SK-MEL-5 (cell line): ENCODE measurements around the gene SPINK5. TPM values are rescaled to one million over a fixed set of nuclear protein-coding genes. Genes with fewer than 3 reads are reported as not detected.

ENCODE experiments used
- DNase-seq: peaks from one replicate; pipeline ENCODE4 v3.0.0-alpha.2; 2016; ENCODE audit warnings: low read depth, low spot score
- in situ Hi-C: cut with HindIII; loops from 2 replicates; pipeline ENCODE4 v1.10.0; 2016; ENCODE audit warnings: low sequenced_read_pairs, high pct_unique_total_duplicates, low pct_unique_long_range_greater_than_20kb
- total RNA-seq: library from RNA; depleted of rRNA; stranded (reverse); fragments of >200 nt; shearing (Covaris generic); gene quantifications from 2 replicates; pipeline ENCODE4 v1.2.3, GENCODE V29; 2014

Gene SPINK5
- total RNA-seq, 1 experiment from 2014 or later = 0.13 TPM

DNA sequence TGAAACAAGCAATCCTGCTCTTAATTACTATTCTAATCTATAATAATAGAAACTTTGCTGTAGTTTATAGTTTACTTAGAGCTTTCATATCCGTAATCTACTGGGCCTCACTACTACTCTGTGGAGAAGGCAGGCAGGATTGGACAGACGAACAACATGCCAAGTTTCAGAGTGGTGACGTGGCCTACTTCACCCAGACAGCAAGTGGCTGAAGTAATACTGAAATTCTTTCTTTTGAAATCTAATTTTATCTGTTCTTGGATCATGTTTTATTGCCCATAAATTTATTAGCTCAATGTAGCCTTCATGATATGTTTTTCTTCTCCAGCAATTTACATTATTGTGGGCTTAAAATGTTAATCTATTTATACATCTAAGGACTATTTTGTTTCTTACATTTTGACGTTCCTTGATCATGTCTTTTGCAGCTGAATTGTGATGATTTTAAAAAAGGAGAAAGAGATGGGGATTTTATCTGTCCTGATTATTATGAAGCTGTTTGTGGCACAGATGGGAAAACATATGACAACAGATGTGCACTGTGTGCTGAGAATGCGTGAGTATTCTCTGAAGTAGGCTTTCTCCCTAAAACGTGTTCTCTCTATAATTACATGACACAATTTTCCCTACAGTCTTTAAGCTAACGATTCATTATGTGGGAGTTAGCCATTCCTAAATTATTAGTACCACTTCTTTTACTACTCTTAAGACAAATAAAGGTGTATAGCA is 22.4 kb downstream of the SPINK5 start:
- in situ Hi-C loops = no loop called here
- DNase-seq = no peak

DNA sequence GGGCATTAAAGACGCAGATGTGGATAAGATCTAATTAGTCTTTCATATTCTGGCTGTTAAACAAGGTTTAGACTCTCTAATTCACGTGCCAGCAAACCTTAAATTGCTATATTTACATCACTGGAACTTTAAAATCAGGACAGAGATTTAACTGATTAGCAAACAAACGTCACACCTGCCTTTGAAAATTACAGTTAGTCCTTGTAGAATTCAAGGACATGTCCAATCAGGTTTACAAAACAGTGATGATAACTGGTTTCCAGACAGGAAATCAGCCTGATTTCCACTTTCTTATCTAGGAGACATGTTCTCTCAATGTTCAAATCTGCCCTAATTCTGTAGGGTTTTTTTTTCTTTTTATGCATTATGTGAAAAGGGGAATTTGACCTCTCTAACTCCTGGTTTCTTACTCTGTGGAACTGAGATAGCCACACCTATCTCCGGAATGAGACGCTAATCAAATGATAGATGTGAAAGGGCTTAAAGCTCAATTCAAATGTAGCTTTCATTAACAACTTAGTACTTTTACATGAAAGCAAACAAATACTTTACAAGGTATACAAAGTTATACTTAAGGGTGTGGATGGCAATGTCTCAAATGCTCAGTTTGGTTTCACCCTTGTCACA is 26.5 kb downstream of the SPINK5 start:
- in situ Hi-C loops = no loop called here
- DNase-seq = no peak

DNA sequence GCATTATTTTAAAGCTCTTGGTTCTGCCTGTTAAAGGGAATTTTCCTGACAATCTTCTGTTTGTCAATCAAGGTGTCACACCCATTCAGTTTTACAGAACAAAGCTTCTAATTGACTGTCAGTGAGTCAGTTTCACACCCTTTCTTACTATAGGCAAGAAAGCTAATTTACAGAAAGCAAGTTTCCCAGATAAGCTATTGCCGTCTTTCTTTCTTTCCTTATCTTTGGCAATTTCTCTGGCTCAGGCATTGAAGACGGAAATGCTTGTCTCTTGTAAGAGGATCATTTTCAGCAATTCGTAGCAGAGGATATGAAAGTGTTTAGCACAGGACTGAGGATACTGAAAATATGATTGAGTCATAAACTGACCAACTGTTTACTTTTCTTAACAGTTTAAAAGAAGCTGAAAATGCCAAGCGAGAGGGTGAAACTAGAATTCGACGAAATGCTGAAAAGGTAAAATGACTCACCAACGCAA is 27.0 kb downstream of the SPINK5 start:
- DNase-seq = no peak
- in situ Hi-C loops = no loop called here

DNA sequence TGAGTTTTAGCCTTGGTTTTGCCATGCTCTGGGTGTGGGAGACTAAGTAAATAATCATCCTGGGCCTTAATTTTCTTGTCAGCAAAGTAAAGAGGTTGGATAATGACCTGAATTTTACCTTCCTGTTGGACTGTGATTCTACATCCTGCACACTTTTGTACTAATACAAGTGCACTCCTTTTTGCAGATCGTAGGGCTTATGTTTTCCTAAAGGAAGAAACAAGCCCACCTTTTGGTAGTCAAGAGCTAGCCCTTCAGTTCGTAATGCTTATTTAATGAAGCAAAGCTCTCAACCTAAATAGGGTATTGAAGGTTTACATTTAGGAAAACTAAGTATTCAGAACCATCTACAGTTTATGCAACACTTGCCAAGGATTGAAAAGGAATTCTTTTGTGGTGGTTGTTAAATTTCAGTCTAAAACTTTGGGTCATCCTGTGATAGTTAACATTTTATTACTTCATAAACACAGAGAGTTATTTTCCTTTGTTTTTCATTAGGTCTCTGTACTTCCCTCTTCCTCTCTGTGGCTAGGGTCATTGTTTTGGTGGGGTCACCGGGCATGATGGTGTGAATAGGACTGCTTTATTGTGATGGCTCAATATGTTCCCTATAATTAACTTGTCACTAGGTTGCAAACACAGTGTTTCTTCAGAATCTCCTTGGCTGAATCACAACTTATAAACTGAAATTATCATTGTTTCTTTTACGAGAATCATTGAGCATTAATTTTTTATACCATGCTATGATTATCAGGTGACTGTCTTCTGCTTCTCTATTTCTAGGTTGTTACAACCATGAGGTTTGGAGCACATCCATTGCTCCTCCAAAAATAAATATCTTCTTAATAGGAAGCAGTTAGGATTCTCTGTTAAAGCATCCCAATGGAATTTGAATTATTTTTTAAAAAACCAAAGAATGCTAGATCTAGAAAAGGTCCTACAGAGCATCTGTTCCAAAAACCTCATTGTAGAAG is 28.5 kb downstream of the SPINK5 start:
- DNase-seq = peak; percentile 68
- in situ Hi-C loops = no loop called here

DNA sequence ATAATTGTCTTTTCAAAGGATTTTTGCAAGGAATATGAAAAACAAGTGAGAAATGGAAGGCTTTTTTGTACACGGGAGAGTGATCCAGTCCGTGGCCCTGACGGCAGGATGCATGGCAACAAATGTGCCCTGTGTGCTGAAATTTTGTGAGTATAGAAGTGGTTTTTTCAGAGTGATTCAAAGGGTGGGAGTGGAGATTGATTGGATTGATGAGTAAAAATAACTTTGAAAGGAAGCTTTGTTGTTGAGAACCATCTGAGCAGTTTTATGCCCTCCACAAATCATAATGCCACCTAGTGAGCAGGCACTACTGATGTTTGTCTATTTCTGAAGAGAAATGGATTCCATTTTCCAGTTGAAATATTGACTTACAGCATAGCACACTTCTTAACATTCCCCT is 30.6 kb downstream of the SPINK5 start:
- in situ Hi-C loops = no loop called here
- DNase-seq = peak; percentile 66

DNA sequence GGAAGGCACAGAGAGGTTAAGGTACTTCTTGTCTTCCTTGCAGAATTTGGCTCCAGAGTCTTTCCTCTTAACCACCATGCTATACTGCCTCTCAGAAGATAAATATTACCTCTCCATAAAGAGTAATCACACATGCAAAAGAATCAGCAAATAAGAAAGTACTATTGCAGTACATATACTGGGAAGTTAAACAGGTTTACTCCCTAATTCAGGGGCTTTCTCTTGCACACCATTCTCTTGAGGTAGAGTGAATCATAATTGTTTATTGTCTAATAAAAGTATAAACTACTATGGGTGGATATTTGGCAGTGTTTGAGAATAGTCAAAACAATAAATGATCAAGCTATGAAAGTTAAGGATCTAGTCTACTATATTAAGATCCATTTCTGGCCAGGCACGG is 40.4 kb downstream of the SPINK5 start:
- no peak for DNase-seq
- in situ Hi-C loops = no loop called here

DNA sequence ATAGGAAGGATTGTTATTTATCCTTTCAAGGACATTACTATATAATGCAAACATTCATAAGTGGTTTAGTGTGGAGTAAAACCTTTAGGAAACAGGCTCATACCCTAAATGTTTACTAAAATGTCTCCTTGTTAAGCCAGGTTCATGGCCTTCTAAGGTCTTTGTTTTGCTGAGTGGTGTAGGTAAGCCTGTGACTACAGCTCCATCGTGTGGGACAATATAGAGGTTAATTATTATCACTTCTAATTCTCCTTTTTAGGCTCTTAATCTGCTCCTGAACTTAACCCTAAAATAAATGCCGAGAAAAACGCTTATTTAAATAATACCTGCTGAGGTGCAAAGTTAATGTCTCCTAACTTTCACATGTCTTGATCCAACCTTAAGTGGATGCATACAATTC is 43.8 kb downstream of the SPINK5 start:
- peak; percentile 33 for DNase-seq
- in situ Hi-C loops = no loop called here

DNA sequence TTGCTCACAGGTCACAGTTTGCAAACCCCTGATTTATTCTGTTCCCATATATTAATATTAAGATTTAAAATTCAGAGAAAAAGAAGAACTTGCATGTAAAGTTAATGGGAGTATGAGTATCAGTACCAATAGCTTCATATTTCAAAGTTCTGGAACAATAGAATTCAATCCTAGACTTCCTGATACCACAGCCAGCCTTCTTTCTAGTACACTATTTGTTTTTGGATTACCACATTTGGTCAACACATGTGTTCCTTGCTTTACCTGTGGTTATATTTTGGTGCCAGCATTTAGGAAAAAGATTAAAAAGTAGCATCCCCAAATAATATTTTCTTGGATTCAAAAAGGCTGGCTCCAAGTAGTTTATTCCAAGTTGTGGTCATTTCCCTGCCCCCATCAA is 49.5 kb downstream of the SPINK5 start:
- in situ Hi-C loops = no loop called here

DNA sequence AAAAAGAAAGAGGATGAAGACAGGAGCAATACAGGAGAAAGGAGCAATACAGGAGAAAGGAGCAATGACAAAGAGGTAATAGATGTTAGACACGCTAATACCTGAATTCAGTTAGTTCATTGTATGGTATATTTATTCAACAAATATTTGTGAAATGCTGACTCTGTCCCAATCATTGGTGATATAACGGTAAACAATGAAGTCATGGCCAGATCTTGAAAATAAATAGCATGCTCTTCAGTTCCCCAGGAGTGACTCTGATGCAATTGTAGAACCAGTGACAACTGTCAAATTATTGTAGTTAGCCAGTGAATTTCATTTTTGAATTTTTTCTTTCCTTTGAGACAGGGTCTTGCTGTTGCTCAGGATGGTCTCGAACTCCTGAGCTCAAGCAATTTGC is 56.5 kb downstream of the SPINK5 start:
- DNase-seq = no peak
- in situ Hi-C loops = no loop called here

More for the DNA sequence above, 49.5 kb downstream of the SPINK5 start:
- no peak for DNase-seq

DNA sequence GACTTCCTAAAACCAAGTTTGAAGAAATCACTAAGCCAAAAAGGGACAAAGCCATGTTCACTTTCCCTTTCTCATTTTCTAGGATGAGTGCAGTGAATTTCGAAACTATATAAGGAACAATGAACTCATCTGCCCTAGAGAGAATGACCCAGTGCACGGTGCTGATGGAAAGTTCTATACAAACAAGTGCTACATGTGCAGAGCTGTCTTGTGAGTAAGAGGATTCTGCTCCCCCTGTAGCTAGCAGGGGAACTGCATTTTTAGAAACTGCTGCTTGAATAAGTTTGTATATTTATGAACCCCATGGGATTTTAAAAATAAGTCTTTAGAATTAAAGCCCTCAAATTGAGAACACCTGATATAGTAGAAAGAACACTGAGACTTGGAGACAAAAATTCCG is 61.9 kb downstream of the SPINK5 start:
- in situ Hi-C loops = no loop called here
- DNase-seq = peak; percentile 52

DNA sequence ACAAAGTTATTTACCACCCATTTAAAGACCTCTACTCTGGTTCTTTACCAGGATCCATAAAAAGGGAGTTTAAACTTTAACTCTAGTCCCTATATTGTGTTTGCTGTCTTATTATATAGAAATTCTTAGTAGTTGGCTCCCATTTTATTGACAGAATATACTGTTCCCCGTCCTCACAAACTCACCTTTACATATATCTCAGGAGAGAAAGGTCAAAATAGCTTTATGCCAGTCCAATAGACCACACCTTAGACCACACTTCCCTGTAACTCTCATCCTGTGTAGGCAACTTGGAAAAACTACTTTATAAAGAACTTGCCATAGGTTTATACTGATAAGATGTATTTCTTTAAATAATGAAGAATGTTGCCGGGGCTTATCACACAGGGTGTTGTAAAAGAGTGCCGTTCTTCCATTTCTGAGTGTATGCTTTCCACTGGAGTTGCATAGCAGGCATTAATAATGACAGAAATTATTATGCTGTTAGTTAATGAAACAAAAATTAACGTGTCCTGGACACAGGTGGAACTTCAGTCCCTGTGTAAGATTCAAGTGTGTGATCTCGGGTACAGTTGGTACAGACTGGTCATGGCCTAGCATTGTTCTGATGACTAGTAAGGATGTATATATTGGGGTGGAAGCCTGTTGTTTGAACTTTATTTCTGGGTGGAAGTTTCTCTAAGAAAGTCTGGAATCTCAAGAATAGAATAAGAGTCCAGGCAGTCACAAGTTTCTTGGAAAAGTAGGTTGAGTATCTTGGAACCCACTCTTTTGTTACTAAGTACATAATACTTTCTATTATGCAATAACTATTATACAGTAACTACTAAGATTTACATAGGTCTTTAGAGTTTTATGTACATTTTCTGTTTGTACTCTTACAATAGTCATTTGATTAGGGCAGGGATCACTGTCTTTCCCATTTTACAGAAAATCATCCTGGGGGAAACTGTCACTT is 71.6 kb downstream of the SPINK5 start:
- in situ Hi-C loops = no loop called here
- DNase-seq = no peak

DNA sequence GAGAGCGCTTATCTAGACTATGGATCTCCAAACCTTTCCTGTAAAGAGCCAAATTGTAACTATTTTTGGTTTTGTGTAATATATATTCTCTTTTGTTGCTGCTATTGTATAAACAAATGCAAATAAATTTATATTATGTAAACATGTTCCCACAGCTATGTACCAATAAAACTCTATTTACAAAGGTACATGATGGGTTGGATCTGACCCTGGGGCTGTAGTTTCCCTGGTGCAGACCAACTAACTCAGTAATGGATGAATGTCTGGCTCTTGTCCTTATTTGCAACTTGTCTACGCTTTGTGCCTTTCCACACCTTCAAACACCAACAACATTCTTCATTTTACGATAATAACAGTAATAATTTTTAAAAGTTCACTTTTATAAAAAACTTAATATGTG is 77.1 kb downstream of the SPINK5 start:
- no peak for DNase-seq
- in situ Hi-C loops = no loop called here

DNA sequence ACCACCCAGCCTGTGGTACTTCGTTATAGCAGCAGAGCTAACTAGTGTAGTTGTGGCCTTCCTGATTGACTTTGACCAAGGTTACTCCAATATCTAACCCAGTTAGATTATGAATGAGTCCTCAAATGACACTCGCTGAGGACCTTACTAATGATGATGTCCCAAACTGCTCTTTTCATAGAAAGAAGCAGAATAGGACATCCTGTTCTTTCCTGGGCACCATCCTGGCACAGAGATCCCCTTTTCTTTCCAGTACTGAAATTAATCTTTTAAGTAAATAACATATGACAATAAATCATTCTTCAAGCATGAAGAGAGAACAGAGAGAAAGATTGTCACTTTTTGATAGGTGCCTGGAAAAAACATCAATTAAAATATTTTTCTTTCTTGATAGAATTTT is 77.9 kb downstream of the SPINK5 start:
- DNase-seq = no peak
- in situ Hi-C loops = no loop called here

DNA sequence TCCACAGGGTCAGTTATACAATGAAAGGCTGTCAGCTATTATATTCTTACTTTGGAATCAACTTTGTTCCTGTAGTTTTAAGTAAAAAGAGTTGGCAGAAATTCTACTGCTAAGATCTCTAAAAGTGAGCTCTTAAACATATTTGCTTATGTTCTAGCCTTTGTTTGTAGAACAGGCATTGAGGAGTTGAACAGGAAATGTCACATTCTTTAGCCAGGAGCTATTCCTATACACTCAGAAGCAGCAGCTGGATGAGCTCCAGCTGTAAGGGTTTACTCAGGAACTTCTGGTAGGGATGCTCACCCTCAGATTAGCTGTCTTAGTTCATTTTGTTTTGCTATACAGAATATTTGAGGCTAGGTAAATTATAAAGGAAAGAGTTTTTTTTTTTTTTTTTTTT is 82.1 kb downstream of the SPINK5 start:
- in situ Hi-C loops = no loop called here
- DNase-seq = no peak

DNA sequence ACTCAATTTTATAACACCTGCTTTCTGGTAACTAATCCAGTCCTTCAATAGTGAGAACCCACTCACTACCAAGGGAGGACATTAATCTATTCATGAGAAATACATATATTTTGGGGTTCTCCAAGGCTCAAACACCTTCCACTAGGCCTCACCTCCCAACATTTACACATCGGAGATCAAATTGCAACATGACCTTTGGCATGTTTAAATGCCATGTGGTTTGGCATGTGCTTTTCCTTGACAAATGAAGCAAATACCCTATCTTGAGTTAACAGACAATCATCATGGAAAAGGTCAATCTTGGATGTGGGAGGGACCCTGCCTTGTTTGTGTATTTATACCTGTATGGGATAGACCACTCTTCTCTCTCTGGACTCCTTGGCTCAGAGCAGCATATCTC is 82.7 kb downstream of the SPINK5 start:
- no peak for DNase-seq
- in situ Hi-C loops = no loop called here

DNA sequence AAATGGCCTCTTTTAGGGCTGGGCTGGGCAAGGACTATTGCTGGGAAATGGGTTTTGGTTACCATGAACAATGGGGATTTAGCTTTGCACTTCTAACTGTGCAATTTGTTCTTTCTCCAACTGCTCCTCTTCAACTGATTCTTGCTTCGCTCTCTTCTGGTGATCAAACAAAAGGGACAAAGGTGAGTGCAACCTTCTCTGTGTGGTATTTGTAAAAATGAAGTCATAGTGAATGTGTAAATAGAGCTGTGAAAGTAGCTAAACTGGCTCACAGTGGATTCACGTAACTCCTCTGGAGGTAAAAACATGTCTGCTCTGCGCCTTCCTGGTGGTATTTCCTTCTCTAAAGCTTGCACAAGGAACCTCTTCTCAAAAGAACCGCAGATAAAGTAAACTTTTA is 83.6 kb downstream of the SPINK5 start:
- in situ Hi-C loops = no loop called here
- DNase-seq = no peak

DNA sequence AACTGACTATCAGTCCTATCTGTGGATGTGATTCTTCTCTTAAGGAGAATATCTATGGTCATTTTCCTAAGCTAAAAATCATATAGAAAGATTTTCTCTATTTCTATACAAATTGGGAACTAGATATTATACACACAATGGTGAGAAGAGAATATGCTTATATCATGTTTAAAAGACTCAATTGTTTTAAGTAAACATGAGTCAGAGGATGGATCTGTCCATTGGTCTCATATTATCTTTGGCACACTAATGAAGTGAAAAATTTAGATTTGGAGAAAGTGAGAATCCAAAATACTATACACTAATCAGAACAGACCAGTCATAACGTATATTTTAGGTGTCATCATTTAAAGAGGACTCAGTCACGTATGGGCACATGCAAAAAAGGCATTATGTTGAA is 88.1 kb downstream of the SPINK5 start:
- DNase-seq = no peak
- in situ Hi-C loops = no loop called here
